A673 (cell line): ENCODE data around the gene DOCK10. TPM values are rescaled to one million over a fixed set of nuclear protein-coding genes. Genes with fewer than 3 reads are reported as not detected.

Experiments
- BruUV-seq: library from RNA; stranded (reverse); fragments of 400-500 nt; replicated peaks from 2 replicates; lab custom pipeline; 2021; lab: Mats Ljungman, UMichigan
- CTCF ChIA-PET: fragments of 300-600 bp; sonication (Branson Sonifier 250); formaldehyde crosslinking; loops from one replicate; lab custom pipeline; 2022; ENCODE audit warnings: antibody characterized with exemption; lab: Charles Lee
- POLR2A ChIA-PET: fragments of 300-600 bp; sonication (Branson Sonifier 250); formaldehyde crosslinking; loops from one replicate; lab custom pipeline; 2022; ENCODE audit warnings: antibody characterized with exemption; ENCODE audit not compliant: low non-redundant PET; lab: Charles Lee
- DNase-seq: peaks from one replicate; pipeline ENCODE4 v3.0.0-alpha.2; 2015; ENCODE audit warnings: low spot score
- H3K27ac ChIP-seq: fragments of 200-600 bp; sonication (generic); 2 replicates; pipeline ENCODE4 v1.5.1; 2016; ENCODE audit warnings: mixed run types, low read depth, mild to moderate bottlenecking, mixed read lengths, antibody characterized with exemption, low read length; ENCODE audit not compliant: poor library complexity, severe bottlenecking
- H3K27me3 ChIP-seq: fragments of 200-600 bp; sonication (generic); replicated peaks from 2 replicates; pipeline ENCODE4 v1.6.1; 2017; ENCODE audit warnings: mixed run types, low read depth, mild to moderate bottlenecking, mixed read lengths, antibody characterized with exemption, low read length; ENCODE audit not compliant: insufficient read depth, poor library complexity
- H3K36me3 ChIP-seq: fragments of 200-600 bp; sonication (generic); 2 replicates; pipeline ENCODE4 v1.6.1; 2016; ENCODE audit warnings: mixed run types, mild to moderate bottlenecking, mixed read lengths, antibody characterized with exemption, low read length; ENCODE audit not compliant: insufficient read depth, poor library complexity, severe bottlenecking
- H3K4me1 ChIP-seq: fragments of 200-600 bp; sonication (generic); 2 replicates; pipeline ENCODE4 v1.6.1; 2017; ENCODE audit warnings: mixed run types, mild to moderate bottlenecking, mixed read lengths, antibody characterized with exemption, low read length; ENCODE audit not compliant: insufficient read depth, poor library complexity, severe bottlenecking
- H3K4me3 ChIP-seq: fragments of 200-600 bp; sonication (generic); 2 replicates; pipeline ENCODE4 v1.5.1; 2016; ENCODE audit warnings: low read depth, mixed run types, mild to moderate bottlenecking, mixed read lengths, low read length; ENCODE audit not compliant: poor library complexity, severe bottlenecking
- H3K9me3 ChIP-seq: fragments of 200-600 bp; sonication (generic); 2 replicates; pipeline ENCODE4 v1.6.1; 2016; ENCODE audit warnings: mixed run types, low read depth, mild to moderate bottlenecking, mixed read lengths, antibody characterized with exemption, low read length; ENCODE audit not compliant: poor library complexity, severe bottlenecking
- EZH2 ChIP-seq: fragments of 200-600 bp; sonication (generic); IDR thresholded peaks from 2 replicates; pipeline ENCODE4 v1.6.1; 2017; ENCODE audit warnings: borderline replicate concordance, low read depth, mild to moderate bottlenecking, mixed read lengths, antibody characterized with exemption, low read length; ENCODE audit not compliant: poor library complexity, severe bottlenecking
- intact Hi-C: fragments of 100-400 bp; cut with micrococcal nuclease; formaldehyde crosslinking; loops from one replicate; pipeline ENCODE4 v1.10.0; 2022; ENCODE audit not compliant: unreplicated experiment
- total RNA-seq: library from RNA; stranded (reverse); gene quantifications from 2 replicates; pipeline ENCODE4 v1.2.3, GENCODE V29; 2021
- TF ChIP-seq, protein P1 (sequence below): fragments of 300-800, 200-600 bp; sonication (generic); conservative IDR thresholded peaks from 2 replicates; pipeline ENCODE4 v1.5.1; 2017; ENCODE audit warnings: low read depth, mild to moderate bottlenecking, antibody characterized with exemption, low read length, moderate library complexity, mixed read lengths

Gene DOCK10
- total RNA-seq, 1 experiment from 2014 or later, result 5.1 TPM

GRCh38 chr2:225064928-225065327 lies 22.7 kb upstream of the DOCK10 start:
- CTCF ChIA-PET, result no interaction called here
- Histone ChIP-seq H3K27ac (no peak overlapping the region), H3K27me3 (no peaks in the 10 kb centered on the region), H3K9me3 (no peaks in the 10 kb centered on the region), H3K4me1 (no peaks in the 10 kb centered on the region), H3K36me3 (no peaks in the 10 kb centered on the region), H3K4me3 (no peak overlapping the region)
- TF ChIP-seq EZH2, result no peak
- TF ChIP-seq, protein P1, sequence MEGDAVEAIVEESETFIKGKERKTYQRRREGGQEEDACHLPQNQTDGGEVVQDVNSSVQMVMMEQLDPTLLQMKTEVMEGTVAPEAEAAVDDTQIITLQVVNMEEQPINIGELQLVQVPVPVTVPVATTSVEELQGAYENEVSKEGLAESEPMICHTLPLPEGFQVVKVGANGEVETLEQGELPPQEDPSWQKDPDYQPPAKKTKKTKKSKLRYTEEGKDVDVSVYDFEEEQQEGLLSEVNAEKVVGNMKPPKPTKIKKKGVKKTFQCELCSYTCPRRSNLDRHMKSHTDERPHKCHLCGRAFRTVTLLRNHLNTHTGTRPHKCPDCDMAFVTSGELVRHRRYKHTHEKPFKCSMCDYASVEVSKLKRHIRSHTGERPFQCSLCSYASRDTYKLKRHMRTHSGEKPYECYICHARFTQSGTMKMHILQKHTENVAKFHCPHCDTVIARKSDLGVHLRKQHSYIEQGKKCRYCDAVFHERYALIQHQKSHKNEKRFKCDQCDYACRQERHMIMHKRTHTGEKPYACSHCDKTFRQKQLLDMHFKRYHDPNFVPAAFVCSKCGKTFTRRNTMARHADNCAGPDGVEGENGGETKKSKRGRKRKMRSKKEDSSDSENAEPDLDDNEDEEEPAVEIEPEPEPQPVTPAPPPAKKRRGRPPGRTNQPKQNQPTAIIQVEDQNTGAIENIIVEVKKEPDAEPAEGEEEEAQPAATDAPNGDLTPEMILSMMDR, result no peak
- no TSS peak for BruUV-seq
- intact Hi-C loops, result no loop called here
- DNase-seq, result no peak
- POLR2A ChIA-PET, result no interaction called here

DNA sequence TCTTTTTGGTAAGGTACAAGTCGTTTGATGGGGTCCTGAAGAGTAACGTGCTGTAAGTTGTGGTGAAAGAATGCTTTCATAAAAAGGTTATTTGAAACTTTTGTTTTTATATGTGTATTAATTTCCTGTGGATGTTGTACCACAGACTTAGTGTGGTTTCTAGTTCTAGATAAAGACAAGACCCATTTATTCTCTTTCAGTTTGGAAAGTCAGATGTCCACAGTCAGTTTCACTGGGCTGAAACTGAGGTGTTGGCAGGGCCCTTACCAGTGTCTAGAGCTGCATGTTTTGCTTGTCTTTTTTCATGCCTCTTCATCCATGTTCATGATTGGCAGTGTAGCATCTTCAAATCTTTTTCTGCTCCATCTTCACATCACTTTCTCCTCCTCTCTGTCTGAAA lies 22.1 kb upstream of the DOCK10 start:
- ChIA-PET POLR2A (no interaction called here), CTCF (no interaction called here)
- no TSS peak for BruUV-seq
- no peak for DNase-seq
- no peak overlapping the region for H3K27ac ChIP-seq
- H3K4me1 ChIP-seq, result no peaks in the 10 kb centered on the region
- H3K9me3 ChIP-seq, result no peaks in the 10 kb centered on the region
- intact Hi-C loops, result no loop called here
- no peaks in the 10 kb centered on the region for H3K27me3 ChIP-seq
- TF ChIP-seq, protein P1, result no peak
- TF ChIP-seq EZH2, result no peak
- no peak overlapping the region for H3K4me3 ChIP-seq
- H3K36me3 ChIP-seq, result no peaks in the 10 kb centered on the region

- Histone ChIP-seq H3K4me1 (no peaks in the 10 kb centered on the region), H3K4me3 (no peak overlapping the region), H3K36me3 (no peaks in the 10 kb centered on the region), H3K27me3 (no peaks in the 10 kb centered on the region), H3K27ac (no peak overlapping the region), H3K9me3 (no peaks in the 10 kb centered on the region)
- TF ChIP-seq EZH2, result no peak
- TF ChIP-seq, protein P1, result no peak
- DNase-seq, result no peak
- ChIA-PET CTCF (no interaction called here), POLR2A (no interaction called here)
- BruUV-seq, result no TSS peak
- intact Hi-C loops, result no loop called here
Observed at GRCh38 chr2:225056330-225057073, 14.2 kb upstream of the DOCK10 start.
